Measurements from ENCODE around the gene HEPHL1.

DNA sequence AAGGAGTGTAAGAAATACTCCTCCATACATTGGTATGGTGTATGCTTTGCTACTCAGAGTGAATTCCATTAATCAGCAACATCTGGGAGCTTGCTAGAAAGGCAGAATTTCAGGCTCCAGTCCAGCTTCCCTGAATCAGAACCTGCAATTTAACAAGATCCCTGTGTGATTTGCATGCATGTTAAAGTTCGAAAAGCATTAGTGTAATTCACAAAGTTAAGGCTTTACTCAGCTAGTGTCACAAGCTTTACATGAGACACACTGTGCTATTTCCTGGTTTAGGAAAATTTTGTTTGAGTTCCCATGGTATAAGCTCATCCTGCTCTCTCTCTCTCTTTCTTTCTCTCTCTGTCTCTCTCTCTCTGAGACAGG, 37.0 kb upstream of the HEPHL1 start:
- TF ChIP-seq, protein P1, sequence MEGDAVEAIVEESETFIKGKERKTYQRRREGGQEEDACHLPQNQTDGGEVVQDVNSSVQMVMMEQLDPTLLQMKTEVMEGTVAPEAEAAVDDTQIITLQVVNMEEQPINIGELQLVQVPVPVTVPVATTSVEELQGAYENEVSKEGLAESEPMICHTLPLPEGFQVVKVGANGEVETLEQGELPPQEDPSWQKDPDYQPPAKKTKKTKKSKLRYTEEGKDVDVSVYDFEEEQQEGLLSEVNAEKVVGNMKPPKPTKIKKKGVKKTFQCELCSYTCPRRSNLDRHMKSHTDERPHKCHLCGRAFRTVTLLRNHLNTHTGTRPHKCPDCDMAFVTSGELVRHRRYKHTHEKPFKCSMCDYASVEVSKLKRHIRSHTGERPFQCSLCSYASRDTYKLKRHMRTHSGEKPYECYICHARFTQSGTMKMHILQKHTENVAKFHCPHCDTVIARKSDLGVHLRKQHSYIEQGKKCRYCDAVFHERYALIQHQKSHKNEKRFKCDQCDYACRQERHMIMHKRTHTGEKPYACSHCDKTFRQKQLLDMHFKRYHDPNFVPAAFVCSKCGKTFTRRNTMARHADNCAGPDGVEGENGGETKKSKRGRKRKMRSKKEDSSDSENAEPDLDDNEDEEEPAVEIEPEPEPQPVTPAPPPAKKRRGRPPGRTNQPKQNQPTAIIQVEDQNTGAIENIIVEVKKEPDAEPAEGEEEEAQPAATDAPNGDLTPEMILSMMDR (conservative IDR thresholded peaks at IDR 0.05 in 1 of 2, IDR thresholded peaks at IDR 0.05 in 1 of 2; ENCODE audit: low read depth in 1 of 2, low read length in 2 of 2) = no peak
- TF ChIP-seq EZH2 (IDR thresholded peaks at IDR 0.05; ENCODE audit: low read length, missing control alignments) = no peak
